Stimulated activated CD4-positive, alpha-beta T cell treated with anti-CD3 and anti-CD28 coated beads, Interleukin-1b, Interleukin-23, amount 100 ng/mL, for 24 hours (primary cell): ENCODE measurements around the gene BARHL1.
"Not testable (repeated sequence)": the region's sequence is repeated elsewhere in the genome, so short reads cannot be mapped to it uniquely, and the experiment has no call there.

Experiments
- DNase-seq, 4 experiments: peaks; one replicate each; pipeline ENCODE4 v3.0.0-alpha.2; 2020; ENCODE audit warnings: low read depth in 4 of 4, low spot score in 1 of 4

Gene BARHL1

GRCh38 chr9:132556235-132556634 is 26.2 kb upstream of the BARHL1 start:
- DNase-seq: no peak

GRCh38 chr9:132556714-132557113 is 25.7 kb upstream of the BARHL1 start:
- no peak for DNase-seq

GRCh38 chr9:132557159-132557558 is 25.2 kb upstream of the BARHL1 start:
- DNase-seq: no peak

GRCh38 chr9:132559711-132560110 is 22.7 kb upstream of the BARHL1 start:
- no peak for DNase-seq

- no peak for DNase-seq
Measured at GRCh38 chr9:132560616-132561202, 21.7 kb upstream of the BARHL1 start.

GRCh38 chr9:132562306-132562573 is 20.2 kb upstream of the BARHL1 start:
- DNase-seq: no peak

GRCh38 chr9:132564526-132564925 is 17.9 kb upstream of the BARHL1 start:
- no peak for DNase-seq

- DNase-seq: not testable (repeated sequence)
Measured at GRCh38 chr9:132568787-132569186, 13.6 kb upstream of the BARHL1 start.

GRCh38 chr9:132571806-132572600 is 10.4 kb upstream of the BARHL1 start:
- no peak for DNase-seq

- DNase-seq: no peak
Measured at GRCh38 chr9:132572921-132573320, 9.5 kb upstream of the BARHL1 start.

GRCh38 chr9:132575005-132575609 is 7.3 kb upstream of the BARHL1 start:
- DNase-seq: peak in 1 of 4 experiments; percentile 31

GRCh38 chr9:132575811-132576210 is 6.6 kb upstream of the BARHL1 start:
- no peak for DNase-seq

GRCh38 chr9:132577119-132577518 is 5.3 kb upstream of the BARHL1 start:
- DNase-seq: no peak

GRCh38 chr9:132578367-132578932 is 4.0 kb upstream of the BARHL1 start:
- DNase-seq: no peak

GRCh38 chr9:132579427-132579798 is 3.0 kb upstream of the BARHL1 start:
- no peak for DNase-seq

GRCh38 chr9:132582786-132583583 is 579 bp downstream of the BARHL1 start:
- no peak for DNase-seq

GRCh38 chr9:132583584-132584304 is 1.3 kb downstream of the BARHL1 start:
- no peak for DNase-seq

GRCh38 chr9:132584601-132585560 is 2.5 kb downstream of the BARHL1 start:
- DNase-seq: no peak

- no peak for DNase-seq
Measured at GRCh38 chr9:132585954-132586829, 3.8 kb downstream of the BARHL1 start.
